22Rv1 (cell line): ENCODE results near the gene SCAPER.
A peak's percentile ranks its signal among the peaks of the same experiment; 100 is the strongest.
"Not testable (repeated sequence)": the region's sequence is repeated elsewhere in the genome, so short reads cannot be mapped to it uniquely, and the experiment has no call there.

Experiments
- H3K27ac ChIP-seq: fragments of 450-650 bp; 2 replicates; pipeline ENCODE4 v1.5.1; 2017
- CTCF ChIP-seq: fragments of 450-650 bp; IDR thresholded peaks from 2 replicates; pipeline ENCODE4 v1.5.1; 2017; ENCODE audit warnings: mild to moderate bottlenecking
- ZFX ChIP-seq: fragments of 450-650 bp; IDR thresholded peaks from 2 replicates; pipeline ENCODE4 v1.6.1; 2017; ENCODE audit warnings: antibody characterized with exemption, borderline replicate concordance

SCAPER gene

GRCh38 chr15:76885212-76885611 lies 19.9 kb downstream of the SCAPER start:
- no peak overlapping the region for H3K27ac ChIP-seq
- no peak for TF ChIP-seq CTCF
- TF ChIP-seq ZFX, result no peak

- TF ChIP-seq ZFX, result no peak
- no peak for TF ChIP-seq CTCF
- no peak overlapping the region for H3K27ac ChIP-seq
Observed at GRCh38 chr15:76875911-76876310, 29.2 kb downstream of the SCAPER start.

- H3K27ac ChIP-seq, result not testable (repeated sequence)
Observed at GRCh38 chr15:76873066-76873465, 32.1 kb downstream of the SCAPER start.

- TF ChIP-seq ZFX, result no peak
- no peak for TF ChIP-seq CTCF
Observed at GRCh38 chr15:76871930-76872329, 33.2 kb downstream of the SCAPER start.

GRCh38 chr15:76868740-76869139 lies 36.4 kb downstream of the SCAPER start:
- H3K27ac ChIP-seq, result no peak overlapping the region
- TF ChIP-seq ZFX (no peak), CTCF (no peak)

More at GRCh38 chr15:76871930-76872329, 33.2 kb downstream of the SCAPER start:
- H3K27ac ChIP-seq, result no peak overlapping the region

- TF ChIP-seq CTCF (peak; percentile 56), ZFX (no peak)
- H3K27ac ChIP-seq, result no peak overlapping the region
Observed at GRCh38 chr15:76866716-76867321, 38.3 kb downstream of the SCAPER start.

GRCh38 chr15:76866008-76866407 lies 39.1 kb downstream of the SCAPER start:
- no peak overlapping the region for H3K27ac ChIP-seq
- TF ChIP-seq CTCF, result no peak
- no peak for TF ChIP-seq ZFX

- no peak overlapping the region for H3K27ac ChIP-seq
- no peak for TF ChIP-seq CTCF
- TF ChIP-seq ZFX, result no peak
Observed at GRCh38 chr15:76865548-76865991, 39.6 kb downstream of the SCAPER start.
